ENCODE results near the gene SSU72. TPM values are rescaled to one million over a fixed set of nuclear protein-coding genes. Genes with fewer than 3 reads are reported as not detected.

SSU72 gene
- 132 and 134 TPM in 2 replicates for total RNA-seq
- long read RNA-seq, full-length matches to known transcripts = 26 of 36 reads
- long read RNA-seq, partial matches to known transcripts = 2 of 36 reads
- long read RNA-seq, other reads (novel, unspliced or antisense) = 8 of 36 reads

DNA sequence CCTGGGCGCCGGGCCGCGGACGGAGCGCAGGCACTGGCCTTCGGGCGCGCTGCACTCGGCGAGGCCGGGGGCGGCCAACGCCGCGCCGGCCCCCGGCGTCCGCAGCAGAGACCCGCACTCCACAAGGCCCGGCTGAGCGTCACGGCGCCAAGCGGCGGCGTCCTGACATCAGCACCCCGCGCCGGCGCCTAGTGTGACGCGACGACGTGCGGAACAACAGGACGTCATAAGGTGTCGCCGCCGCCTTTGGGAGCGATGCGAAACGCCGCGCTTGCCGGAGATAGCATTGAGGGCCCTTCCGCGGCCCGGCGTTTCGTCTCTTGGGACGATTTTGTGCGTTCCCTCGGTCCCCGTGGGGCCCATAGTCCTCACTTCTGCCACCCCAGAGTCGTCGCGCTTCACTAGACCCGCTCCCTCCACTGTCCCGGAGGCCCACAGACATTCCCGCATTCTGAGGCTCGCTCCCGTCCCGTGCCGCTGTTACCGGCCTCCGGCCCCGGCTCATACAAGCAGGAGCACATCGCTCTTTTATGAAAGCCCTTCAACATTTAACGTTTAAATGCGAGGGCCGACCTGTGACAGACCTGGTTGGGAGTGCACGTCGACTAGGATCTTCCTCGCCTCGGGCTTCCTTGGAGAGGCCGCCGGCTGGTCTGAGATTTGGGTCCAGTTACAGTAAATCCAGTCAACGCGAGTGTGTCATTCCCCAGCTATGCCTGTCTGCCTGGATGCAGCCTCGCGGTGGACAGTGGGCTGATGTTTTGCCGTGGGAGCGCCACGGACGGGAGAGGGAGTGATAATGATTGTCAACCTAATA, at the start of gene SSU72:
Gene SSU72 (minus strand): TSS at position 143 of the 817 bp plus-strand sequence. CDS start 306 bp downstream, outside the sequence.
- Mint-ChIP-seq H3K36me3 (ENCODE audit: low read depth) (no peaks in the 10 kb centered on the region), H3K9me3 (no peaks in the 10 kb centered on the region), H3K4me1 (peaks cover 20% of the 10 kb centered on the region), H3K27ac (ENCODE audit: unreplicated experiment) (peak within 1 kb of the TSS; percentile 98), H3K4me3 (peak within 1 kb of the TSS; percentile 96), H3K27me3 (ENCODE audit: low read depth) (peaks cover 18% of the 10 kb centered on the region)
- TF ChIP-seq, protein P1, sequence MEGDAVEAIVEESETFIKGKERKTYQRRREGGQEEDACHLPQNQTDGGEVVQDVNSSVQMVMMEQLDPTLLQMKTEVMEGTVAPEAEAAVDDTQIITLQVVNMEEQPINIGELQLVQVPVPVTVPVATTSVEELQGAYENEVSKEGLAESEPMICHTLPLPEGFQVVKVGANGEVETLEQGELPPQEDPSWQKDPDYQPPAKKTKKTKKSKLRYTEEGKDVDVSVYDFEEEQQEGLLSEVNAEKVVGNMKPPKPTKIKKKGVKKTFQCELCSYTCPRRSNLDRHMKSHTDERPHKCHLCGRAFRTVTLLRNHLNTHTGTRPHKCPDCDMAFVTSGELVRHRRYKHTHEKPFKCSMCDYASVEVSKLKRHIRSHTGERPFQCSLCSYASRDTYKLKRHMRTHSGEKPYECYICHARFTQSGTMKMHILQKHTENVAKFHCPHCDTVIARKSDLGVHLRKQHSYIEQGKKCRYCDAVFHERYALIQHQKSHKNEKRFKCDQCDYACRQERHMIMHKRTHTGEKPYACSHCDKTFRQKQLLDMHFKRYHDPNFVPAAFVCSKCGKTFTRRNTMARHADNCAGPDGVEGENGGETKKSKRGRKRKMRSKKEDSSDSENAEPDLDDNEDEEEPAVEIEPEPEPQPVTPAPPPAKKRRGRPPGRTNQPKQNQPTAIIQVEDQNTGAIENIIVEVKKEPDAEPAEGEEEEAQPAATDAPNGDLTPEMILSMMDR (conservative IDR thresholded peaks at IDR 0.05) = no peak
- DNase-seq (ENCODE audit: low read depth, low spot score) = peak; percentile 85

DNA sequence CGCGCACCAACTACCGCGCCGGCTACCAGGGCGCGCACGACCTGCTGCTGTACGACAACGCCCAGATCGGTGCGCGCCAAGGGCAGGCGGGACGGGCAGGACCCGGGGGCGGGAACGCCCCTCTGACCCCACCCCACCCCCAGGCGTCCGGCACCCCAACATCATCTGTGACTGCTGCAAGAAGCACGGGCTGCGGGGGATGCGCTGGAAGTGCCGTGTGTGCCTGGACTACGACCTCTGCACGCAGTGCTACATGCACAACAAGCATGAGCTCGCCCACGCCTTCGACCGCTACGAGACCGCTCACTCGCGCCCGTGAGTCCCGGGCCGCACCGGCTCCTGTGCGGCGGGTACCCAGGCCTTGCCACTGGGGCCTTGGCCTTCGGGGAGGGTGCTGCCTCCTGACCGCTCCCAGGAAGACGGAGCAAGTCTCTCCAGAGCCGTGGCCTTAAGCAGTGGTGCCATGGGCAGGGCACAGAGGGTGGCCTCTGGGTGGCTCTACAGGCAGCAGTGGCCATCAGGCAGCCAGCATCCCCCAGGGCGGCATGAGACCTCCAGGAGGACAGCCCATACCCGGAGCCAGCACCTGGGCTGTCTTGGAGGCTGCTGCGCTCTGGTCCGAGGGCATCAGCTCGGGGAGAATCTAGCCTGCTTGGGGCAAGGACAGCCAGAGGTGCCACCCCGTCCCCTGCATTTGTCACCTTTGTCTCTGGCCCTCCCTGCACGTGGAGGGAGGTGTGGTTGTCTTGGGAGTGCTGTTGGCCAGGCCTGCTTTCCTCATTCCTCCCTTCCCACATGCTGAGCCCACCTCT, 49.2 kb upstream of the SSU72 start:
- H3K36me3 Mint-ChIP-seq (ENCODE audit: low read depth) = no peaks in the 10 kb centered on the region
- TF ChIP-seq, protein P1 (conservative IDR thresholded peaks at IDR 0.05) = no peak
- no peaks in the 10 kb centered on the region for H3K4me1 Mint-ChIP-seq
- no peak for DNase-seq (ENCODE audit: low read depth, low spot score)
- H3K27ac Mint-ChIP-seq (ENCODE audit: unreplicated experiment) = no peak overlapping the region
- no peaks in the 10 kb centered on the region for H3K9me3 Mint-ChIP-seq
- no peak overlapping the region for H3K4me3 Mint-ChIP-seq
- H3K27me3 Mint-ChIP-seq (ENCODE audit: low read depth) = no peaks in the 10 kb centered on the region

DNA sequence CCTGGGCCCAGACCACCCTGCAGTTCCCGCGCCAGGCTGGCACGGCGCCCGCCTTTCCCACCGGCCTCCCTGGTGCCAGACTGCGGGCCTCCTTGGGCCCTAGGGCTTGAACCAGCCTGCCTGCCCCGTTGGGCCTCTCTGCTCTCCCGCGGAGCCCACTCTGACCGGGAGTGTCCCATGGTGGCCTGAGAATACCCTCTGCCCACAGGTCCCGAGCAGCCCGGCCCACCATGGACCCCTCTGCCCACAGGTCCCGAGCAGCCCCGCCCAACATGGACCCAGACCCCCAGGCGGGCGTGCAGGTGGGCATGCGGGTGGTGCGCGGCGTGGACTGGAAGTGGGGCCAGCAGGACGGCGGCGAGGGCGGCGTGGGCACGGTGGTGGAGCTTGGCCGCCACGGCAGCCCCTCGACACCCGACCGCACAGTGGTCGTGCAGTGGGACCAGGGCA, 48.5 kb upstream of the SSU72 start:
- DNase-seq (ENCODE audit: low read depth, low spot score) = no peak
- no peaks in the 10 kb centered on the region for H3K4me1 Mint-ChIP-seq
- no peaks in the 10 kb centered on the region for H3K27me3 Mint-ChIP-seq (ENCODE audit: low read depth)
- H3K9me3 Mint-ChIP-seq = no peaks in the 10 kb centered on the region
- H3K4me3 Mint-ChIP-seq = no peak overlapping the region
- H3K36me3 Mint-ChIP-seq (ENCODE audit: low read depth) = no peaks in the 10 kb centered on the region
- TF ChIP-seq, protein P1 (conservative IDR thresholded peaks at IDR 0.05) = no peak
- no peak overlapping the region for H3K27ac Mint-ChIP-seq (ENCODE audit: unreplicated experiment)

DNA sequence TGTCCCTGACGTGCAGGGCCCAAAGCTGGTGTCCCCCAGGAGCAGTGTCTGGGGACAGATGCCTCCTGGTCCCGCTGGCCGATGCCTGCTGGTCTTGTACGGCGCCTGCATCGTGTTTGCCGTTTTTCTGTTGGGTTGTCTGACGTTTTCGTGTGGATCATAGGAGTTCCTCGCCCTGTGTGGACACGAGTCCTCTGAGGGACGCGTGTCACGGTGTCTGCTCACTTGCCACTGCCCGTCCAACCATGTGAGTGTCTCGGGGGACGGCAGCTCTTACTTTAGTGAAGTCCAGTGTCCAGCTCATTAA, 48.1 kb upstream of the SSU72 start:
- no peak for DNase-seq (ENCODE audit: low read depth, low spot score)
- Mint-ChIP-seq H3K4me3 (peak overlapping the region; percentile 75), H3K27me3 (ENCODE audit: low read depth) (no peaks in the 10 kb centered on the region), H3K27ac (ENCODE audit: unreplicated experiment) (no peak overlapping the region), H3K9me3 (no peaks in the 10 kb centered on the region), H3K4me1 (no peaks in the 10 kb centered on the region), H3K36me3 (ENCODE audit: low read depth) (no peaks in the 10 kb centered on the region)
- TF ChIP-seq, protein P1 (conservative IDR thresholded peaks at IDR 0.05) = no peak

DNA sequence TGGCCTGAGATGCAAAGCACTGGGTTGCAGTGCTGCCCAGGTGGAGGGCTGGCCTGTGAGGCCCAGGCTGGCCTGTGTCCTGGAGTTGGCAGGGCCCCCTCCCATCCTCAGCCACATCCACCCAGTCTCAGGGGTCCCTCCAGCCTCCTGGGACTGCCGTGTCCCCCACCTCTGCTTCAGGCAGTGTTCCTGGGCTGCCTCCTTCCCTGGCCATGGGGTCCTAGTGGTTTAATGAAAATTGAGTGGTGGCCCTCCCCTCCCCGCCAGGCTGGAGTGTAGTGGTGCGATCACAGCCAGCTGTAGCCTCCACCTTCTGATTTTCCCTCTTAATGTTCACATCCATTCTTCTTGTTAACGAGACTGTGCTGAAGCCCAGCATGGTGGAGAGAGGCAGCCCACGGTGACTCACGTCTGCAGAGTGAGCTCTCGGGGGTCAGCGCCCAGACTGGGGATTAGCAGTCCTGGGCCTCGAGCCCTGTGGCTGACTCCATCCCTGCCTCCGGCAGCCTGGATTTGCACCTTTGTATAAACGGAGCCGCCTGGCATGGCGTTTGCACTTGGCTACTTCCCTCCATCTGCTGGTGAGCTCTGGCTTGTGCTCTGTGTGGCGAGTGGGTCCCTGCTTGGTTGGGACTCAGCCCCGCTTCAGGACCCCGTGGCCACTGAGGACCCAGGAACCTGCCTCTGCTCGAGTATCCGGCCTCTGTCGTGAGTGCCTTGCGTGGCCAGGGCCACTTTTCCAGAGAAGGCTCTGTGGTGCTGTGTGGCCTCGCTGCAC, 47.5 kb upstream of the SSU72 start:
- no peaks in the 10 kb centered on the region for H3K36me3 Mint-ChIP-seq (ENCODE audit: low read depth)
- peak overlapping the region; percentile 75 for H3K4me3 Mint-ChIP-seq
- TF ChIP-seq, protein P1 (conservative IDR thresholded peaks at IDR 0.05) = no peak

More for the DNA sequence above, 47.5 kb upstream of the SSU72 start:
- Mint-ChIP-seq H3K9me3 (no peaks in the 10 kb centered on the region), H3K4me1 (peaks cover 5% of the 10 kb centered on the region), H3K27ac (ENCODE audit: unreplicated experiment) (no peak overlapping the region), H3K27me3 (ENCODE audit: low read depth) (no peaks in the 10 kb centered on the region)
- no peak for DNase-seq (ENCODE audit: low read depth, low spot score)
